Tibial nerve (tissue), 4 donors: ENCODE data around the gene MLX.
"Not testable (repeated sequence)": the region's sequence is repeated elsewhere in the genome, so short reads cannot be mapped to it uniquely, and the experiment has no call there.

Experiments
- CTCF ChIP-seq, 5 experiments: fragments of 200-600 bp in 3 of 5; fragments of 450-650 bp in 2 of 5; sonication (generic) in 3 of 5; IDR thresholded peaks; one replicate each; pipeline ENCODE4 v1.5.1; 2016 to 2019; ENCODE audit warnings: antibody characterized with exemption in 5 of 5, mild to moderate bottlenecking in 3 of 5, moderate library complexity in 2 of 5
- EP300 ChIP-seq, 2 donors: sonication (generic); formaldehyde crosslinking; IDR thresholded peaks; one replicate each; pipeline ENCODE4 v1.6.1; 2017; ENCODE audit warnings: antibody characterized with exemption in 2 of 2, mild to moderate bottlenecking in 1 of 2
- POLR2A ChIP-seq, 2 donors: fragments of 450-650 bp; IDR thresholded peaks; one replicate each; pipeline ENCODE4 v1.6.1; 2017; ENCODE audit warnings: antibody characterized with exemption in 2 of 2, mild to moderate bottlenecking in 2 of 2, moderate library complexity in 2 of 2

GRCh38 chr17:42552736-42553135 is 14.2 kb upstream of the MLX start, which contains the start of gene HSD17B1:
- TF ChIP-seq CTCF, POLR2A, EP300 (IDR thresholded peaks at IDR 0.05): not testable (repeated sequence)
